Measurements from ENCODE around the gene MORN3.

DNA sequence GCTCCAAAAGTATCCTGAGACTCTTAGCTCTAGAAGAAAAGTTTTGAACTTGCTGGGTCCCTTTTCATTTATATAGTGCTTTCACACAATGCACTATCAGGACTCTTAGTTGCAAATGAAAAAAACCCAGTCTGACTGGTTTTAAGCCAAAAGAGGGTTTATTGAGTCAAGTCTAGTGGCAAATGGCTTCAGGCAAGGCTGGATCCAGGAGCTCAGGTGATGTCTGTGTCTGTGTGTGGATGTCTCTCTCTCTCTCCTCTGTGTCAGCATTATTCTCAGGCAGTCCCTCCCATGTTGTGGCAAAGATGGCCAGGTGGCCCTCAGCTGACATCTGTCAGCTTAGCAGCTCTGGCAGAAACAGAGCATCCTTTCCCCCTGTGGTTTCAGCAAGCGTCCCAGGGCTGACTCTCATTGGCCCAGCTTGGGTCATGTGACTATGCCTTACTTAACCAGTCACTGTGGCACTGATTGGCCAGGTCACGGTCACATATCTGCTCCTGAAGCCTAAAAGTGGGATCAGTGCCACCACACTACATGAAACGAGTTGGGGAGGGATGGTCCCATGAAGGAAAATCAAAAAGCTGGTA is 49.3 kb upstream of the MORN3 start:
- no peak for TF ChIP-seq CTCF (conservative IDR thresholded peaks at IDR 0.05; ENCODE audit: low read length)
- no peak for TF ChIP-seq EZH2phosphoT487 (IDR thresholded peaks at IDR 0.05; ENCODE audit: borderline replicate concordance, low read depth, low read length)
